NCI-H1105 (cell line): ENCODE measurements around the gene PTGES3.
"Not testable (repeated sequence)": the region's sequence is repeated elsewhere in the genome, so short reads cannot be mapped to it uniquely, and the experiment has no call there.

ENCODE experiments used
- DNase-seq: peaks from one replicate; lab custom pipeline; 2025; lab: John Stamatoyannopoulos, UW

The PTGES3 gene

DNA sequence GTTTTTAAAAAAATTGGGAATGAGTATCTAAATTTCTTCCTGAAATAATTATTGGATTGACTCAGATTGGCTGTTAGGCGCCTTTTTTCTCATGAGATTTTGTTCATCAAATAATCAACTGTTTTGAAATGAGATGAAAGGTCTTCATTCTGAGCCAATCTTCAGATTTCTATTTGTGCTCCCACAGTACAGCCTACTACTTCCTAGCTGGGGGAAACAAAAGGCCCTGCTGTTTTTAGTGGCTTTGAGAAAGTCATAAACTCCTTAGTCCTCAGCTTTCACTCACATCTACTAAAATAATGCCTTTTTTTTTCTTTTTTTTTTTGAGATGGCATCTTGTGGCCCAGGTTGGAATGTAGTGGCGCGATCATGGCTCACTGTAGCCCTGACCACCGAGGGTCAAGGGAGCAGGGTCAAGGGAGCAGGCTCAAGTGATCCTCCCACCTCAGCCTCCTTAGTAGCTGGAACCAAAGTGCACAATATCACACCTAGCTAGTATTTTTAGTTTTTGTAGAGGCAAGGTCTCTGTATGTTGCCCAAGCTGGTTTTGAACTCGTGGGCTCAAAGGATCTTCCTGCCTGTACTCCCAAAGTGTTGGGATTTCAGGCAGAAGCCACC lies 21.8 kb upstream of the PTGES3 start:
- DNase-seq: no peak

DNA sequence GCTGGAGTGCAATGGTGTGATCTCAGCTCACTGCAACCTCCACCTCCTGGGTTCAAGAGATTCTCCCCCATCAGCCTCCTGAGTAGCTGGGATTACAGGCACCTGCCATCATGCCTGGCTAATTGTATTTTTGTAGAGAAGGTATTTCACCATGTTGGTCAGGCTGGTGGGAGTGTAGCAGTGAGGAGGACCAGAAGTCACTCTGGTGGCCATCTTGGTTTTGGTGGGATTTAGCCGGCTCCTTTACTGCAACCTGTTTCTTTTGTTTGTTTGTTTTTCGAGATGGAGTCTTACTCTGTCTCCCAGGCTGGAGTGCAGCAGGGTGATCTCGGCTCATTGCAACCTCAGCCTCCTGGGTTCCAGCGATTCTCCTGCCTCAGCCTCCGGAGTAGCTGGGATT lies 16.4 kb upstream of the PTGES3 start:
- not testable (repeated sequence) for DNase-seq

DNA sequence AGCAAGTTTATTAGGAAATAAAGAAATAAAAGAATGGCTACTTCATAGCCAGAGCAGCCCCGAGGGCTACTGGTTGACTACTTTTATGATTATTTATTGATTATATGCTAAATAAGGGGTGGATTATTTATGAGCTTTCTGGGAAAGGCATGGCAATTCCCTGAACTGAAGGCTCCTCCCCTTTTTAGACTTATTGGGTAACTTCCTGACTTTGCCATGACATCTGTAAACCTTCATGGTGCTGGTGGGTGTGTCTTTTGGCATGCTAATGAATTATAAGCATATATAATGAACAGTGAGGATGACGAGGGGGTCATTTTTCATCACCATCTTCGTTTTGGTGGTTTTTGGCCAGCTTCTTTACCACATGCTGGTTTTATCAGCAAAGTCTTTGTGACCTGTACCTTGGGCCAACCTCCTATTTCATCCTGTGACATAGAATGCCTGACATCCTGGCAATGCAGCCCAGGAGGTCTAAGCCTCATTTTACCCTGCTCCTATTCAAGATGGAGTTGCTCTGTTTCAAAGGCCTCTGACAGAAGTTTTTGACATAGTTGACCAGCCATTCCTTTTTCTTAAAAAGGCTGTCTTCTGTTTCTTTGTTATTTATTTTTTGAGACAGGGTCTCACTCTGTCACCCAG lies 11.1 kb upstream of the PTGES3 start:
- DNase-seq: no peak

DNA sequence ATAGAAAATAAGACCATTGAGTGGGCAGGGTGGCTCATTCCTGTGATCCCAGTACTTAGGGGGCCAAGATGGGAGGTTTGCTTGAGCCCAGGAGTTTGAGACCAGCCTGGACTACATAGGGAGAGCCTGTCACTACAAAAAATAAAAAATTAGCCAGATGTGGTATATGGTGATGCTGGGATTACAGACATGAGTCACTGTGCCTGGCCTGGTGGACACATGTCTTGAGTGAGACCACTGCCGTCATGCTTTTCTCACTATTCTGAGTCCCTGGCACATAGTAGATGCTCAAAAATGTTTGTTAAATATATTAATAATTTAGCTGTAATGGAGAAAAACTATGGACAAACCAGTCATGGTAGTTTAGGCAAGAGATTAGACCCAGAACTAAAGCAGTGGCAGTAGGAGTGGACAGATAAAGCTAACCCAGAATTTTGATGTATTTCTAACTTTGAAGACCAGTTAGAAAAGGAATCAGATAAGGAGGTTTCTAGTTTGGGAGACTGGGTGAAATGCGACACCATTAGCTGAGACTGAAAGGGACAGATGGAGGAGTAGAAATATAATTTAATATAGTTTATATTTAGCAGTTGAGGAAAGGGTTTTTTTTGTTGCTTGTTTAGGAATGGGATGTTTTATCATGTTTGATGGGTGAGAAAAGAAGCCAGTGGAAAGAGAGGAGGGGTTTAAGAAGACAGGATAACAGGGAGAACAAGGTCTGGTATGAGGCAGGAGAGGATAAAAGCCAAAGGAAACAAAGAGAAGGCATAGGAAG lies 7.4 kb upstream of the PTGES3 start:
- DNase-seq: no peak

DNA sequence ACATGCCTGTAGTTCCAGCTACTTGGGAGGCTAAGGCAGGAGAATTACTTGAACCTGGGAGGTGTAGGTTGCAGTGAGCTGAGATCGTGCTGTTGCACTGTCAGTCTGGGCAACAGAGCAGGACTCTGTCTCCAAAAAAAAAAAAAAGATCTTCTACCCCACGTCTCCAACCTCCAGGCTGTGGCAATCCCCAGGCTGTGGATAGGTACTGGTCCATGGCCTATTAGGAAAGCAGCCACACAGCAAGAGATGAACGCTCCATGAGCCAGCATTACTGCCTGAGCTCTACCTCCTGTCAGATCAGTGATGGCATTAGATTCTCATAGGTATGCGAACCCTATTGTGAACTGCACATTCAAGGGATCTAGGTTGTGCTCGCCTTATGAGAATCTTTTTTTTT lies 6.1 kb upstream of the PTGES3 start:
- no peak for DNase-seq

DNA sequence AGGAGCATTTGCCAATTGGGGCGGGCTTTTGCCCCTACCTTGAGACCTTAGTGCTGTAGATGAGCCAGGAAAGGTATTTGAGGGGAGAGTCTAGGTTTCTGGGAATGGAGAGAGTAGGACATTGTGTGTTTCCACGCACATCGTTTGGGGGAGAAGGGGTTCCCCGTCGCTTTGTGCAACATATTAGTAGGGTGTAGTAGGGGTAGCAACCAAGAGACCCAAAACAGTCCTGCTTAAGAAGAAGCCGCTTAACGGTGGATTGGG lies 694 bp upstream of the PTGES3 start:
- no peak for DNase-seq

DNA sequence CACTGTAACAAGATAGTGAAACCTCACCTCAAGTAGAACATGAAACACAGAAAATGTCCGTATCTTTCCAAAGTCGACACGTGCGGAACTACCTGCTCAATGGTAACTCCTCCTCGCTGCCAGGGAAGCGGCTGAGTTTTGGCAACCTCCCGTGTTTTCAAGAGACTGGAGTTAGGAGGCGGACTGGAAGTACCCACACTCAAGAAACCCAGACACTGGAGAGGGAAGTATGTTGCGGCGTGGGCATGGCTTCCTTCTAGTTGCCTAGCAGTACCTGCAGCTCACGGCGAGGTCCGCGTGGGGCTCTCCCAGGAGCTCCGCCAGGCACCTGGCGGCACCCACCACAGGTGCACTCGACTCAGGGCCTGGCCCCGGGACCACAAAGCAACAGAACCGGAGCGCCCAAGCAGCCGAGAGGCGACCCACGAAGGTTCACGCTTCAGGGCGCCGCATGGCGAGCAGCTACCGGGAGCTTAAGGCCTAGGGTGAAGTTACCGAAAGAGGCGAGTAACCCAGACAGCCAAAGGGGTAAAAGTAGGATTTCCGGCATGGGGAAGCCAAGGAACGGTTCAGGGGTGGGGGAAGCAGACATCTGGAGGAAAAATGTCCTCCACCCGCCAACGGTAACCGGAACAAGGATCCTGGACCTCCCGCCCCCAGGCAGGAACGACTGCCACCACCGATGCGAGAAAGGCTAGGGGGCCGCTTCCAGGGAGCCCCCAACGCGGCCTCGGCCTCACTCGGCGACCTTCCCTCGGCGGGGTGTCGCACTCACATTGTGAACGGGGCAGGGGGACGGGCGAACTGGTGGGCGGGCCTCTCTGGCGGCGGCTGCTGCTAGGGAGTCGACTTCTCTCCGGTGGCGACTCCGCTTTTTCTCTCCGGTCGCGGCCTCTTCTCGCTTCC lies 608 bp downstream of the PTGES3 start:
- DNase-seq: no peak

DNA sequence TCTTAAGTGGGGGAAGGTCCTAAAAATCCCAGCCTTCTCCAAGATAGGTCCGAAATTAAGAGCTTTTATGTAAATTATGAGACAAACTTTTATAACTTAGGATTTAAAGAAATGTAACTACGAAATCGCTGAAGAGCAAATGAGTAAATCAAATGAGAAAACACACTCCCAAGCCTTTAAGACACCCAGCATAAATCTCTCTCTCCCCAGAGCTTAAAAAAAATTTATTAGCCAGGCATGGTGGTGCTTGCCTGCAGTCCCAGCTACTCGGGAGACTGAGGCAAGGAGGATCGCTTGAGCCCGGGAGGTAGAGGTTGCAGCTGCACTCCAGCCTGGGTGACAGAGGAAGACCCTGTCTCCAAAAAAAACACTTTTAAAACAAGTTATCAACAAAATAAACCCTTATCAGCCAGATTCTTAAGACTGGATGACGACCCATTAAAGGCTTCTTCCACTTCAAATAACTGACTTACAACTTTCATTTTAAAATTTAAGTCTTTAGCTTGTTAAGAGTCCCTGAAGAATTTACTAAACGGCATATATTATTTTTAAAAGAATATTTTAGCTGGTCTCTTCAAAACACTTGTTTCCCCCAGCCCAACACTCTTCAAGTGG lies 3.2 kb downstream of the PTGES3 start:
- DNase-seq: no peak

DNA sequence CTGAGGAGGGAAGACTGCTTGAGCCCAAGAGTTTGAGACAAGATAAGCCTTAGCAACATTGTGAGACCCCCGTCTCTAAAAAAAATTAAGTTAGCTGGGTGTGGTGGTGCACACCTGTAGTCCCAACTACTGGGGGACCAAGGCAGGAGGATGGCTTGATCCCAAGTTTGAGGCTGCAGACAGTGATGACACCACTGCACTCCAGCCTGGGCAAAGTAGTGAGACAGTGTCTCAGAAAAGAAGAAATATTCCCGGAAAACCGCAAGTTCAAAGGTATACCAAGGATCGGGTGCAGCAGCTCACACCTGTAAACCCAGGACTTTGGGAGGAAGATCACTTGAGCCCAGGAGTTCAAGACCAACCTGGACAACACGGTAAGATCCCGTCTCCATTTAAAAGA lies 5.8 kb downstream of the PTGES3 start:
- no peak for DNase-seq

DNA sequence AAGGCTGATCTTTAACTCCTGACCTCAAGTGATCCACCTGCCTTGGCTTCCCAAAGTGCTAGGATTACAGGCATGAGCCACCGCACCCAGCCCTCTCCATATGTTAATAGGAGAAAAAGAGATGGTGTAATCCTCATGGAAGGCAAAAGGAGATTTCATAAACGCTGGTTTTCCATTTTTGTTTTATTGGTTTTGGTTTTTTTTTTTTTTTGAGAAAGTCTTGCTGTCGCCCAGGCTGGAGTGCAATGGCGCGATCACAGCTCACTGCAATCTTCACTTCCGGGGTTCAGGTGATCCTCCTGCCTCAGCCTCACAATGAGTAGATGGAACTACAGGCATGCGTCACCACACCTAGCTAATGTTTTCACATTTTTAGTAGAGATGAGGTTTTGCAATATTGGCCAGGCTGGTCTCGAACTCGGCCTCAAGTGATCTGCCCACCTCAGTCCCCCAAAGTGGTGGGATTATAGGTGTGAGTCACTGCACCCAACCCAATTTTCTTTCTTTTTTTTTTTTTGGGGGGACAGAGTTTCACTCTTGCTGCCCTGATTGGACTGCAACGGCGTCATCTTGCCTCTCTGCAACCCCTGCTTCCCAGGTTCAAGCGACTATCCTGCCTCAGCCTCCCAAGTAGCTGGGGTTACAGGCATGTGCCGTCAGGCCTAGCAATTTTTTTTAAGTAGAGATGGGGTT lies 8.1 kb downstream of the PTGES3 start:
- no peak for DNase-seq

DNA sequence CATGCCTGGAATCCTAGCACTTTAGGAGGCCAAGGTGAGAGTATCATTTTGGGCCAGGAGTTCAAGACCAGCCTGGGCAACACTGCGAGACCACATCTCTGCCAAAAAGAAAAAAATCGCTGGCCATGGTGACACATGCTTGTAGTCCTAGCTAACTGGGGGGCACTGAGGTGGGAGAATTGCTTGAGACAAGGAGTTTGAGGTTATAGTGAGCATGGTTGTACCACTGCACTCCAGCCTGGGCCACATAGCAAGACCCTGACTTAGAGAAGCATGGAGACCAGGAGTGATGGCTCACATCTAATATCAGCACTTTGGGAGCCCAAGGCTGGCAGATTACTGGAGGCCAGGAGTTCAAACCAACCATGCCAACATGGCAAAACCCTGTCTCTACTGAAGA lies 9.2 kb downstream of the PTGES3 start:
- DNase-seq: no peak

DNA sequence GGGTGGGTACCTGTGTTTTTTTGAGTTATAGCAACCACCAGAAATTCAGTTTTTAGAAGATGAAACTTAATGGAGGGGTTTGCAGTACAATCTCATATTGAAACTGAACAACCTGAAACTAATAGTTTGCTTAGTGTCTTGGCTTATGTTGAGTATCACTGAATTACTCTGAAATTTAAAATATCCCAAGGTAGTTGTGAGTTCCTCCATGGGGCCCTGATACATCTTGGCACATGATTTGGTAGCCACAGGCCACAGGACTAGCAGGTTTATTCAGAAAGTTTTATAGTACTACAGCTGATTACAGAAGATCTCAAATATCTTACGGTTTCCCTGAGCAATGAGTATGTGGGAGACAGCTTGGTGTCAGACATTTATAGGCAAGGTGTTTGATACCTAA lies 10.4 kb downstream of the PTGES3 start:
- no peak for DNase-seq

DNA sequence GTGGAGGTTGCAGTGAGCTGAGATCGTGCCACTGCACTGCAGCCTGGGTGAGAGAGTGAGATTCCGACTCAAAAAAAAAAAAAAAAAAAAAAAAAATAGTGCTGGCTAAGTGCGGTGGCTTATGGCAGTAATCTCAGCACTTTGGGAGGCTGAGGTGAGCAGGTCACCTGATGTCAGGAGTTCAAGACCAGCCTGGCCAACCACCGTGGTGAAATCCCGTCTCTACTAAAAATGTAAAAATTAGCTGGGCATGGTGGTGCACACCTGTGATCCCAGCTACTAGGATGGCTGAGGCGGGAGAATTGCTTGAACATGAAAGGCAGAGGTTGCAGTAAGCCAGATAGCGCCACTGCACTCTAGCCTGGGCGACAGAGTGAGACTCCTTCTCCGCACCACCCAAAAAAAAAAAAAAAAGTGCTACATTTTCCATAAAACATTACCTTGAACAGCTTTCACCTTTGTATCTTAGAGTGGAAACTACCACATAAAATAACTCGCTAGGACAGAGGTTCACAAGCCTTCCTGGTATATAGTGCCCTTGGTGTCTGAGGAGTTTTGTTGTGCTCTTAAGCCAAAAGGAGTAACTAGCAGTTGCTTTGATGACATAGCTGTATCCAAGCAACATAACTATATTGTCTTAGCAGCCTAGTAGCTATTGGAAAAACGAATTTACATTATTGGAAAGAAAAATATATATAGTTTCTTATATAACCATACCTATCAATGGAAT lies 11.1 kb downstream of the PTGES3 start:
- no peak for DNase-seq

DNA sequence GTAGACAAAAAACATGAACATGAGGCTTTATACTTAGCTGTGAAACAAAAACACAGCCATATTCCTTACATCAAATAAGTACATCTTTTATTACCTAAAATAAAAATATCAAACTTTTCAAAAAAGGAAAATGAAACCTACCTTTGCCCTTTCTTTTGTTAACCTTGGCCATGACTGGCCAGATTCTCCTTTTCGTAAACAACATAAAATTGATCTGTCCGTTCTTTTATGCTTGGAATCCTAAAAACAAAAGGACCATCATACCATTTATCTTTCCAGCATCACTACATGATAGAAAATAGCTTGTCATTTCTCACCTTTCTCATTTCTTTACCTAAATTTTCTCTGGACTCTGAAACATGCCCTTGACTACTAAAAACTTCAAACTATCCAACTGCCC lies 16.5 kb downstream of the PTGES3 start:
- no peak for DNase-seq

DNA sequence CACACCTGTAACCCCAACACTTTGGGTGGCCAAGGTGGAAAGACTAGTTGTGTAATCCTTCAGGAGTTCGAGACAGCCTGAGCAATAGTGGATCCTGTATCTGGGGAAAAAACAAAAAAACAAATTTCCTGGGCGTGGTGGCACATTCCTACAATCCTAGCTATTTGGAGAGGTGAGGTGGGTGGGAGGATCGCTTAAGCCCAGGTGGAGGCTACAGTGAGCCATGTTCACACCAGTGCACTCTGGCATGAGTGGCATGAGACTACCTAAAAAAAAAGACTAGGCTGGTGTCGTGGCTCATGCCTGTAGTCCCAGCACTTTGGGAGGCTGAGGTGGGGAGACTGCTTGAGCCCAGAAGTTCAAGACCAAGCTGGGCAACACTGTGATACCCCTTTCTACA lies 17.2 kb downstream of the PTGES3 start:
- no peak for DNase-seq

DNA sequence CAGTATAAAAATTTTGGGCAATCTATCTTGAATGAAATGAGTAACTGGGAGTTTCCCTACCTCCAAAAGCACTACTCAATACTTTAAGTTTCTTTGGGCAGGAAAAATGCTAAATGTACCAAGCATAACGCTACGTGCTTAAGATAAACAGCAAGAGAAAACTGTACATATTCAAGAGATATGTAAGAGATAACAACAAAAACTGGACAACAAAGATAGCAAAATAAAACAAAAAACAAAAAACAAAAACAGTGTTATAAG lies 20.0 kb downstream of the PTGES3 start:
- DNase-seq: no peak

DNA sequence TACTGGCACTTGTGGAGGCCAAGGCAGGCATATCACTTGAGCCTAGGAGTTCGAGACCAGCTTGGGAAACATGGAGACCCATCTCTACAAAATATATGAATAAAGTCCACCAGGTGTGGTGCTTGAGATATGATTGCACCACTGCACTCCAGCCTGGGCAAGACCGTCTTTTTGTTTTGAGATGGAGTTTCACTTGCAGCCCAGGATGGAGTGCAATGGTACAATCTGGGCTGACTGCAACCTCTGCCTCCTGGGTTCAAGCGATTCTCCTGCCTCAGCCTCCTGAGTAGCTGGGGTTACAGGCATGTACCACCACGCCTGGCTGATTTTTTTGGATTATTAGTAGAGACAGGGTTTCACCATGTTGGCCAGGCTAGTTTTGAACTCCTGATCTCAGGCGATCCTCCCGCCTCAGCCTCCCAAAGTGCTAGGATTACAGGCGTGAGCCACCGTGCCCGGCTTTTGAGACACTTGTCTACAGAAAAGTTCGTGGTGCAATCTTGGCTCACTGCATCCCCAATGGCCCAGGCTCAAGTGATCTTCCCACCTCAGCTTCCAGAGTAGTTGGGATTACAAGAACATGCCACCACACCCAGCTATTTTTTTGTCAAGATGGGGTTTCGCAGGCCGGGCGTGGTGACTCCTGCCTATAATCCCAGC lies 26.0 kb downstream of the PTGES3 start:
- DNase-seq: no peak

DNA sequence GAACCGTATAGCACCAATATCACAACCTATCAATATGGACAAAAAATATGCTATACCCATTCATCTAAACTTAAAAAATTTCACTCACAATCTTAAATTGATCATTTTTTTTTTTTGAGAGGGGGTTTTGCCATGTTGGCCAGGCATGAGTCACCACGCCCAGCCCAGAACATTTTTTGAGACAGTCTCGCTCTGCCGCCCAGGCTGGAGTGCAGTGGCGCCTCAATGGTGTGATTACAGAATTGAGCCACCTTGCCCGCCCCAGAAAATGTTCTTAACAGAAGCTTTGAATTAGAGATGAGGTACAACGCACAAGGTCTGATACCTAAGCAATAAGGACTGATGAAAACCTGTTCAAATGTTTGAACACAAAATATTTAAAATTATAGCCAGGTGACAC lies 26.5 kb downstream of the PTGES3 start:
- DNase-seq: no peak

DNA sequence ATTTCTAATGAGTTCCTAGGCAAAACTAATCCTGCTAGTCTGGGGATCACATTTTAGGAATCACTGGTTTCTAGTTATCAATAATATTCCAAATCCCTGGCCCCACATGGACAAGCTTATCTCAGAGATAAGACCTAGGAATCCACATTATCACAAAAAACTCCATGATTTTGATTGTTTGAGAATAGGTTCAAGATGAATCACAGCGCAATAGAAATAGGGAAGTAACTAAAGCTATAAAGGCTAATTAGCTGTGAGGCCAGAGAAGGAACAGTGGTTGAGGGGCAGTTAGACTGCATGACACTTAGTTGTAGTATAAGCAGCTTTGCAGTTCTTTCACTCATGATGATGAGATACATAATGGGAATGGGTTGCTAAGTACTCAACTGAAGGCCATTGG lies 29.2 kb downstream of the PTGES3 start:
- DNase-seq: no peak
